Testis (tissue), 3 donors: ENCODE measurements around the gene BPIFB2. TPM values are rescaled to one million over a fixed set of nuclear protein-coding genes. Genes with fewer than 3 reads are reported as not detected.

Source experiments
- DNase-seq: peaks from one replicate; pipeline ENCODE4 v3.0.0-alpha.2; 2019
- H3K27ac ChIP-seq, 2 donors: fragments of 200-600 bp; sonication (generic); one replicate each; pipeline ENCODE4 v1.5.1; 2019
- H3K27me3 ChIP-seq: fragments of 200-600 bp; sonication (generic); one replicate; pipeline ENCODE4 v1.5.1; 2019
- H3K36me3 ChIP-seq: fragments of 200-600 bp; sonication (generic); one replicate; pipeline ENCODE4 v1.5.1; 2017; ENCODE audit warnings: low read depth; ENCODE audit errors: missing control alignments
- H3K4me1 ChIP-seq: fragments of 200-600 bp; sonication (generic); one replicate; pipeline ENCODE4 v1.5.1; 2019
- H3K4me3 ChIP-seq, 2 donors: fragments of 200-600 bp; sonication (generic); one replicate each; pipeline ENCODE4 v1.5.1; 2017 to 2019
- H3K9me3 ChIP-seq: fragments of 200-600 bp; sonication (generic); one replicate; pipeline ENCODE4 v1.5.1; 2017
- CTCF ChIP-seq, 3 experiments: fragments of 450-650 bp in 2 of 3; fragments of 200-600 bp in 1 of 3; sonication (generic) in 1 of 3; IDR thresholded peaks; one replicate each; pipeline ENCODE4 v1.5.1; 2016 to 2019; ENCODE audit warnings: antibody characterized with exemption in 3 of 3, mild to moderate bottlenecking in 2 of 3, moderate library complexity in 1 of 3
- POLR2A ChIP-seq: fragments of 450-650 bp; IDR thresholded peaks from one replicate; pipeline ENCODE4 v1.6.1; 2017; ENCODE audit warnings: antibody characterized with exemption, mild to moderate bottlenecking, moderate library complexity
- WGBS, 2 donors: methylation state at CpG; one replicate each; pipeline ENCODE4 v1.1.5; 2018; 5-methylcytosine and 5-hydroxymethylcytosine counted together
- intact Hi-C: fragments of 100-400 bp; cut with DNase I; formaldehyde crosslinking; loops from one replicate; pipeline ENCODE4 v1.15.1; 2023; ENCODE audit warnings: low total_unique reads
- polyA plus RNA-seq: library from polyadenylated mRNA; stranded (reverse); fragments of 350-450 nt; fragmentation: Illumina TruSeq; extraction: RNeasy Lipid Tissue Mini Kit (QIAGEN cat#74804); gene quantifications from one replicate; pipeline ENCODE4 v1.2.3, GENCODE V29; 2014; ENCODE audit warnings: low read depth, low replicate concordance; ENCODE audit not compliant: insufficient read depth
- total RNA-seq, 2 donors: library from RNA; depleted of rRNA; stranded (reverse); fragments of >200 nt; gene quantifications; one replicate each; pipeline ENCODE4 v1.2.3, GENCODE V29; 2016

The BPIFB2 gene
- total and polyA plus RNA-seq, 3 donors from 2014 or later: 0.56 to 1.6 (median 1.4) TPM

- Histone ChIP-seq H3K9me3 (no peaks in the 10 kb centered on the region), H3K4me3 (no peak overlapping the region), H3K27ac (no peak overlapping the region), H3K4me1 (no peaks in the 10 kb centered on the region), H3K27me3 (no peaks in the 10 kb centered on the region), H3K36me3 (no peaks in the 10 kb centered on the region)
- intact Hi-C loops: no loop called here
- WGBS, 2 donors: 83 to 89% methylated on average over 23 of the region's 23 CpGs
- no peak for DNase-seq
- TF ChIP-seq POLR2A (no peak), CTCF (IDR thresholded peaks at IDR 0.05) (no peak)
These were observed 12.2 kb downstream of the BPIFB2 start for GRCh38 chr20:33019465-33020277.

GRCh38 chr20:33020278-33021161, 13.0 kb downstream of the BPIFB2 start:
- DNase-seq: no peak
- intact Hi-C loops: no loop called here
- WGBS, 2 donors: 82 to 92% methylated on average over 8 to 18 of the region's 18 CpGs

GRCh38 chr20:33021879-33022278, 14.4 kb downstream of the BPIFB2 start:
- no peak overlapping the region for H3K27ac ChIP-seq
- TF ChIP-seq CTCF (IDR thresholded peaks at IDR 0.05) (no peak), POLR2A (no peak)
- H3K9me3 ChIP-seq: no peaks in the 10 kb centered on the region
- intact Hi-C loops: no loop called here
- H3K4me1 ChIP-seq: no peaks in the 10 kb centered on the region
- no peak overlapping the region for H3K4me3 ChIP-seq
- no peak for DNase-seq
- 68 to 85% methylated on average over 3 of the region's 3 CpGs for WGBS, 2 donors
- H3K27me3 ChIP-seq: no peaks in the 10 kb centered on the region
- no peaks in the 10 kb centered on the region for H3K36me3 ChIP-seq

More at GRCh38 chr20:33020278-33021161, 13.0 kb downstream of the BPIFB2 start:
- Histone ChIP-seq H3K4me3 (no peak overlapping the region), H3K4me1 (no peaks in the 10 kb centered on the region), H3K9me3 (no peaks in the 10 kb centered on the region), H3K27ac (no peak overlapping the region), H3K27me3 (no peaks in the 10 kb centered on the region), H3K36me3 (no peaks in the 10 kb centered on the region)
- TF ChIP-seq CTCF (IDR thresholded peaks at IDR 0.05) (no peak), POLR2A (no peak)

GRCh38 chr20:33022289-33022688, 14.8 kb downstream of the BPIFB2 start:
- H3K9me3 ChIP-seq: no peaks in the 10 kb centered on the region
- H3K36me3 ChIP-seq: no peaks in the 10 kb centered on the region
- WGBS, 2 donors: 52 to 64% methylated on average over 4 of the region's 4 CpGs
- no peak for DNase-seq
- no peak overlapping the region for H3K4me3 ChIP-seq
- H3K27me3 ChIP-seq: no peaks in the 10 kb centered on the region
- H3K4me1 ChIP-seq: no peaks in the 10 kb centered on the region
- no peak for TF ChIP-seq CTCF (IDR thresholded peaks at IDR 0.05)
- TF ChIP-seq POLR2A: no peak
- intact Hi-C loops: no loop called here
- no peak overlapping the region for H3K27ac ChIP-seq
